ENCODE measurements around the gene CUX1.
A peak's percentile ranks its signal among the peaks of the same experiment; 100 is the strongest.

Gene CUX1

GRCh38 chr7:102268635-102269034 is 451.2 kb downstream of the CUX1 start:
- no peak overlapping the region for H3K27ac ChIP-seq
- no peak for TF ChIP-seq CTCF (conservative IDR thresholded peaks at IDR 0.05)

GRCh38 chr7:102270178-102270887 is 452.9 kb downstream of the CUX1 start:
- TF ChIP-seq CTCF (conservative IDR thresholded peaks at IDR 0.05), result no peak
- no peak overlapping the region for H3K27ac ChIP-seq

- H3K27ac ChIP-seq, result no peak overlapping the region
- TF ChIP-seq CTCF (conservative IDR thresholded peaks at IDR 0.05), result no peak
Measured at GRCh38 chr7:102271158-102271798, 453.9 kb downstream of the CUX1 start.

- TF ChIP-seq CTCF (conservative IDR thresholded peaks at IDR 0.05), result peak; percentile 93
- H3K27ac ChIP-seq, result no peak overlapping the region
Measured at GRCh38 chr7:102272075-102272916, 454.9 kb downstream of the CUX1 start.

GRCh38 chr7:102272917-102273748 is 455.7 kb downstream of the CUX1 start:
- no peak overlapping the region for H3K27ac ChIP-seq
- TF ChIP-seq CTCF (conservative IDR thresholded peaks at IDR 0.05), result no peak

GRCh38 chr7:102273749-102274712 is 456.6 kb downstream of the CUX1 start:
- TF ChIP-seq CTCF (conservative IDR thresholded peaks at IDR 0.05), result no peak
- H3K27ac ChIP-seq, result no peak overlapping the region

All from VCaP (cell line).